Astrocyte of the cerebellum (primary cell): Measurements from ENCODE around the gene PNPLA8.
"Not testable (repeated sequence)": the region's sequence is repeated elsewhere in the genome, so short reads cannot be mapped to it uniquely, and the experiment has no call there.

Experiments
- DNase-seq: peaks from one replicate; pipeline ENCODE4 v3.0.0-alpha.2; 2011; ENCODE audit warnings: low read depth
- H3K4me3 ChIP-seq: 2 replicates; pipeline ENCODE4 v1.5.1; 2011; ENCODE audit warnings: mild to moderate bottlenecking, low read depth, low read length, moderate library complexity
- CTCF ChIP-seq: IDR thresholded peaks from 2 replicates; pipeline ENCODE4 v1.5.1; 2012; ENCODE audit warnings: low read length, low read depth, moderate library complexity, mild to moderate bottlenecking; ENCODE audit errors: missing control alignments
- in situ Hi-C: cut with HindIII; loops from 2 replicates; pipeline ENCODE4 v1.10.0; 2017; ENCODE audit warnings: low sequenced_read_pairs

PNPLA8 gene

GRCh38 chr7:108541478-108541877 is 15.5 kb upstream of the PNPLA8 start:
- DNase-seq = no peak
- no peak overlapping the region for H3K4me3 ChIP-seq
- in situ Hi-C loops = no loop called here
- no peak for TF ChIP-seq CTCF

- H3K4me3 ChIP-seq, DNase-seq, in situ Hi-C loops: not testable (repeated sequence)
Observed at GRCh38 chr7:108538685-108539084, 12.8 kb upstream of the PNPLA8 start.

GRCh38 chr7:108538236-108538635 is 12.3 kb upstream of the PNPLA8 start:
- DNase-seq, H3K4me3 ChIP-seq, in situ Hi-C loops: not testable (repeated sequence)

- in situ Hi-C loops = no loop called here
- H3K4me3 ChIP-seq = no peak overlapping the region
- TF ChIP-seq CTCF = no peak
- DNase-seq = no peak
Observed at GRCh38 chr7:108537229-108537628, 11.3 kb upstream of the PNPLA8 start.

GRCh38 chr7:108535744-108536143 is 9.8 kb upstream of the PNPLA8 start:
- DNase-seq = no peak
- in situ Hi-C loops = no loop called here

GRCh38 chr7:108535257-108535656 is 9.3 kb upstream of the PNPLA8 start:
- in situ Hi-C loops = no loop called here
- H3K4me3 ChIP-seq = no peak overlapping the region
- no peak for TF ChIP-seq CTCF
- no peak for DNase-seq

More at GRCh38 chr7:108535744-108536143, 9.8 kb upstream of the PNPLA8 start:
- no peak overlapping the region for H3K4me3 ChIP-seq
- TF ChIP-seq CTCF = no peak

GRCh38 chr7:108533712-108534111 is 7.8 kb upstream of the PNPLA8 start:
- in situ Hi-C loops = no loop called here
- no peak for TF ChIP-seq CTCF
- H3K4me3 ChIP-seq = no peak overlapping the region
- DNase-seq = no peak

GRCh38 chr7:108529341-108529740 is 3.4 kb upstream of the PNPLA8 start:
- in situ Hi-C loops = no loop called here
- DNase-seq = no peak
- no peak overlapping the region for H3K4me3 ChIP-seq
- no peak for TF ChIP-seq CTCF
